Tibial nerve (tissue), 4 donors: ENCODE measurements around the gene FTH1. TPM values are rescaled to one million over a fixed set of nuclear protein-coding genes. Genes with fewer than 3 reads are reported as not detected.
"Not testable (repeated sequence)": the region's sequence is repeated elsewhere in the genome, so short reads cannot be mapped to it uniquely, and the experiment has no call there.

Source experiments
- DNase-seq, 2 donors: peaks; one replicate each; pipeline ENCODE4 v3.0.0-alpha.2; 2019; ENCODE audit warnings: low spot score in 2 of 2
- H3K27ac ChIP-seq, 4 donors: fragments of 200-600 bp; sonication (generic) in 3 of 4; one replicate each; pipeline ENCODE4 v1.5.1; 2017 to 2019; ENCODE audit warnings: mild to moderate bottlenecking in 1 of 4
- H3K27me3 ChIP-seq, 2 donors: fragments of 200-600 bp; sonication (generic) in 1 of 2; one replicate each; pipeline versions ENCODE4 v1.5.1 to v1.6.0; 2017 to 2019
- H3K36me3 ChIP-seq, 3 donors: fragments of 200-600 bp; sonication (generic); one replicate each; pipeline ENCODE4 v1.5.1; 2018 to 2019
- H3K4me1 ChIP-seq, 4 donors: fragments of 200-600 bp; sonication (generic) in 3 of 4; one replicate each; pipeline ENCODE4 v1.5.1; 2017 to 2019
- H3K4me3 ChIP-seq, 4 donors: fragments of 200-600 bp; sonication (generic) in 3 of 4; one replicate each; pipeline ENCODE4 v1.5.1; 2017 to 2019; ENCODE audit warnings: mild to moderate bottlenecking in 1 of 4, moderate library complexity in 1 of 4
- H3K9me3 ChIP-seq, 4 donors: fragments of 200-600 bp; sonication (generic) in 3 of 4; one replicate each; pipeline ENCODE4 v1.5.1; 2017 to 2019
- CTCF ChIP-seq, 5 experiments: fragments of 200-600 bp in 3 of 5; fragments of 450-650 bp in 2 of 5; sonication (generic) in 3 of 5; IDR thresholded peaks; one replicate each; pipeline ENCODE4 v1.5.1; 2016 to 2019; ENCODE audit warnings: antibody characterized with exemption in 5 of 5, mild to moderate bottlenecking in 3 of 5, moderate library complexity in 2 of 5
- EP300 ChIP-seq, 2 donors: sonication (generic); formaldehyde crosslinking; IDR thresholded peaks; one replicate each; pipeline ENCODE4 v1.6.1; 2017; ENCODE audit warnings: antibody characterized with exemption in 2 of 2, mild to moderate bottlenecking in 1 of 2
- POLR2A ChIP-seq, 2 donors: fragments of 450-650 bp; IDR thresholded peaks; one replicate each; pipeline ENCODE4 v1.6.1; 2017; ENCODE audit warnings: antibody characterized with exemption in 2 of 2, mild to moderate bottlenecking in 2 of 2, moderate library complexity in 2 of 2
- WGBS, 2 donors: methylation state at CpG; one replicate each; pipeline ENCODE4 v1.1.5; 2018; 5-methylcytosine and 5-hydroxymethylcytosine counted together
- total RNA-seq, 4 donors: library from RNA; depleted of rRNA; stranded (reverse); fragments of >200 nt; gene quantifications; one replicate each; pipeline ENCODE4 v1.1.0, GENCODE V29; 2016

Gene FTH1
- total RNA-seq, 4 donors from 2014 or later, result 3,872 to 5,003 (median 4,779) TPM

GRCh38 chr11:61967924-61968757, 707 bp upstream of the FTH1 start:
- Histone ChIP-seq H3K4me1 (peaks cover 3 to 78% (median 66%) of the 10 kb centered on the region in 4 donors), H3K27me3 (no peaks in the 10 kb centered on the region), H3K36me3 (peaks cover 4 to 28% (median 12%) of the 10 kb centered on the region in 3 donors), H3K9me3 (no peaks in the 10 kb centered on the region), H3K4me3 (peak overlapping the region; percentile 85 to 99 (median 87)), H3K27ac (peak overlapping the region; percentile 99 to 100 (median 100))
- WGBS, 2 donors, result 13 to 25% methylated on average over 38 to 52 of the region's 53 CpGs
- TF ChIP-seq POLR2A (IDR thresholded peaks at IDR 0.05), result no peak
- DNase-seq, result no peak

GRCh38 chr11:61966734-61967115, 709 bp downstream of the FTH1 start:
- peaks cover 4 to 38% (median 12%) of the 10 kb centered on the region in 3 donors for H3K36me3 ChIP-seq
- no peaks in the 10 kb centered on the region for H3K9me3 ChIP-seq
- peak overlapping the region; percentile 85 to 99 (median 87) for H3K4me3 ChIP-seq
- DNase-seq, result no peak
- H3K27me3 ChIP-seq, result no peaks in the 10 kb centered on the region
- 0 to 2% methylated on average over 11 to 13 of the region's 13 CpGs for WGBS, 2 donors
- peak overlapping the region; percentile 99 to 100 (median 100) for H3K27ac ChIP-seq
- H3K4me1 ChIP-seq, result peaks cover 0 to 78% (median 68%) of the 10 kb centered on the region in 4 donors
- no peak for TF ChIP-seq POLR2A (IDR thresholded peaks at IDR 0.05)
- peak in 1 of 2 donors; percentile 37 for TF ChIP-seq EP300 (IDR thresholded peaks at IDR 0.05)
- no peak for TF ChIP-seq CTCF (IDR thresholded peaks at IDR 0.05)

- not testable (repeated sequence) for H3K9me3 ChIP-seq, H3K27me3 ChIP-seq, DNase-seq
- Histone ChIP-seq H3K4me3 (peak overlapping the region; percentile 85 to 99 (median 87)), H3K4me1 (peaks cover 0 to 72% (median 69%) of the 10 kb centered on the region in 4 donors), H3K36me3 (peaks cover 4 to 41% (median 12%) of the 10 kb centered on the region in 3 donors), H3K27ac (peak overlapping the region; percentile 99 to 100 (median 100))
- TF ChIP-seq POLR2A (IDR thresholded peaks at IDR 0.05) (peak in 1 of 2 donors; percentile 6), EP300 (IDR thresholded peaks at IDR 0.05) (peak in 1 of 2 donors; percentile 28)
- WGBS, 2 donors, result 71 to 75% methylated on average over 9 of the region's 9 CpGs
Observed at GRCh38 chr11:61964666-61965271, 2.7 kb downstream of the FTH1 start.

GRCh38 chr11:61964058-61964665, 3.3 kb downstream of the FTH1 start:
- 65 to 68% methylated on average over 4 of the region's 4 CpGs for WGBS, 2 donors
- Histone ChIP-seq H3K4me3 (peak overlapping the region; percentile 85 to 99 (median 87)), H3K27me3 (no peaks in the 10 kb centered on the region), H3K9me3 (no peaks in the 10 kb centered on the region), H3K4me1 (peaks cover 0 to 69% (median 65%) of the 10 kb centered on the region in 4 donors), H3K36me3 (peaks cover 4 to 47% (median 12%) of the 10 kb centered on the region in 3 donors), H3K27ac (peak overlapping the region; percentile 99 to 100 (median 100))
- DNase-seq, result no peak
- peak in 1 of 2 donors; percentile 44 for TF ChIP-seq EP300 (IDR thresholded peaks at IDR 0.05)
- TF ChIP-seq CTCF (IDR thresholded peaks at IDR 0.05), result no peak

- TF ChIP-seq EP300 (IDR thresholded peaks at IDR 0.05) (peak; percentile 38 to 81), CTCF (IDR thresholded peaks at IDR 0.05) (peak in 1 of 5 experiments; percentile 6), POLR2A (IDR thresholded peaks at IDR 0.05) (no peak)
- peaks cover 0 to 62% (median 58%) of the 10 kb centered on the region in 4 donors for H3K4me1 ChIP-seq
- H3K36me3 ChIP-seq, result peaks cover 4 to 54% (median 12%) of the 10 kb centered on the region in 3 donors
- no peaks in the 10 kb centered on the region for H3K9me3 ChIP-seq
- peak overlapping the region in 2 of 4 donors; percentile 86 to 88 for H3K4me3 ChIP-seq
- H3K27ac ChIP-seq, result peak overlapping the region; percentile 99 to 100 (median 100)
- no peaks in the 10 kb centered on the region for H3K27me3 ChIP-seq
- peak in 1 of 2 donors; percentile 70 for DNase-seq
- 43 to 56% methylated on average over 10 of the region's 10 CpGs for WGBS, 2 donors
Observed at GRCh38 chr11:61963282-61964057, 4.0 kb downstream of the FTH1 start.
